A549 (cell line): Measurements from ENCODE around the gene TIPARP.

ENCODE experiments used
- ELK1 ChIP-seq: fragments of 150-350 bp; IDR thresholded peaks from 2 replicates; pipeline ENCODE4 v1.6.1; 2014; ENCODE audit warnings: low read depth, mild to moderate bottlenecking, low read length
- FOSB ChIP-seq: fragments of 250-450 bp; sonication (Bioruptor Pico); IDR thresholded peaks from 2 replicates; pipeline ENCODE4 v1.5.0; 2020; ENCODE audit warnings: mild to moderate bottlenecking, moderate library complexity
- JUN ChIP-seq, 2 experiments: fragments of >200 bp; sonication (Bioruptor Twin); formaldehyde crosslinking; IDR thresholded peaks; 2 replicates in 1 of 2; 3 replicates in 1 of 2; pipeline ENCODE4 v1.6.1; 2016 to 2017
- MAFK ChIP-seq: fragments of 450-650 bp; IDR thresholded peaks from 2 replicates; pipeline ENCODE4 v1.6.1; 2014; ENCODE audit not compliant: partially characterized antibody
- POLR2A ChIP-seq: IDR thresholded peaks from 2 replicates; pipeline ENCODE4 v1.6.1; 2012; ENCODE audit warnings: mild to moderate bottlenecking, low read length
- TP53 ChIP-seq: fragments of 250-450 bp; sonication (Bioruptor Pico); IDR thresholded peaks from 2 replicates; pipeline ENCODE4 v1.5.0; 2021; ENCODE audit warnings: mild to moderate bottlenecking, moderate library complexity
- ZNF302 ChIP-seq: fragments of 250-450 bp; sonication (Bioruptor Pico); IDR thresholded peaks from 2 replicates; pipeline ENCODE4 v1.9.0; 2021; ENCODE audit warnings: inconsistent platforms, mild to moderate bottlenecking, moderate library complexity
- TF ChIP-seq, protein P1 (sequence below): fragments of 200-600 bp; sonication (generic); IDR thresholded peaks from 2 replicates; pipeline ENCODE4 v1.6.1; 2016; ENCODE audit warnings: antibody characterized with exemption, mild to moderate bottlenecking, moderate library complexity
- TF ChIP-seq, protein P2 (sequence below): fragments of >200 bp; sonication (Bioruptor Twin); formaldehyde crosslinking; IDR thresholded peaks from 3 replicates; pipeline ENCODE4 v1.5.1; 2016

GRCh38 chr3:156635973-156636372, 38.4 kb upstream of the TIPARP start:
- TF ChIP-seq FOSB (CRISPR knock-in tag) = no peak
- no peak for TF ChIP-seq MAFK
- no peak for TF ChIP-seq ZNF302 (CRISPR knock-in tag)
- TF ChIP-seq POLR2A = no peak
- TF ChIP-seq, protein P1, sequence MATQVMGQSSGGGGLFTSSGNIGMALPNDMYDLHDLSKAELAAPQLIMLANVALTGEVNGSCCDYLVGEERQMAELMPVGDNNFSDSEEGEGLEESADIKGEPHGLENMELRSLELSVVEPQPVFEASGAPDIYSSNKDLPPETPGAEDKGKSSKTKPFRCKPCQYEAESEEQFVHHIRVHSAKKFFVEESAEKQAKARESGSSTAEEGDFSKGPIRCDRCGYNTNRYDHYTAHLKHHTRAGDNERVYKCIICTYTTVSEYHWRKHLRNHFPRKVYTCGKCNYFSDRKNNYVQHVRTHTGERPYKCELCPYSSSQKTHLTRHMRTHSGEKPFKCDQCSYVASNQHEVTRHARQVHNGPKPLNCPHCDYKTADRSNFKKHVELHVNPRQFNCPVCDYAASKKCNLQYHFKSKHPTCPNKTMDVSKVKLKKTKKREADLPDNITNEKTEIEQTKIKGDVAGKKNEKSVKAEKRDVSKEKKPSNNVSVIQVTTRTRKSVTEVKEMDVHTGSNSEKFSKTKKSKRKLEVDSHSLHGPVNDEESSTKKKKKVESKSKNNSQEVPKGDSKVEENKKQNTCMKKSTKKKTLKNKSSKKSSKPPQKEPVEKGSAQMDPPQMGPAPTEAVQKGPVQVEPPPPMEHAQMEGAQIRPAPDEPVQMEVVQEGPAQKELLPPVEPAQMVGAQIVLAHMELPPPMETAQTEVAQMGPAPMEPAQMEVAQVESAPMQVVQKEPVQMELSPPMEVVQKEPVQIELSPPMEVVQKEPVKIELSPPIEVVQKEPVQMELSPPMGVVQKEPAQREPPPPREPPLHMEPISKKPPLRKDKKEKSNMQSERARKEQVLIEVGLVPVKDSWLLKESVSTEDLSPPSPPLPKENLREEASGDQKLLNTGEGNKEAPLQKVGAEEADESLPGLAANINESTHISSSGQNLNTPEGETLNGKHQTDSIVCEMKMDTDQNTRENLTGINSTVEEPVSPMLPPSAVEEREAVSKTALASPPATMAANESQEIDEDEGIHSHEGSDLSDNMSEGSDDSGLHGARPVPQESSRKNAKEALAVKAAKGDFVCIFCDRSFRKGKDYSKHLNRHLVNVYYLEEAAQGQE = no peak
- no peak for TF ChIP-seq TP53
- no peak for TF ChIP-seq ELK1
- TF ChIP-seq JUN (IDR thresholded peaks at IDR 0.05) = no peak
- TF ChIP-seq, protein P2, sequence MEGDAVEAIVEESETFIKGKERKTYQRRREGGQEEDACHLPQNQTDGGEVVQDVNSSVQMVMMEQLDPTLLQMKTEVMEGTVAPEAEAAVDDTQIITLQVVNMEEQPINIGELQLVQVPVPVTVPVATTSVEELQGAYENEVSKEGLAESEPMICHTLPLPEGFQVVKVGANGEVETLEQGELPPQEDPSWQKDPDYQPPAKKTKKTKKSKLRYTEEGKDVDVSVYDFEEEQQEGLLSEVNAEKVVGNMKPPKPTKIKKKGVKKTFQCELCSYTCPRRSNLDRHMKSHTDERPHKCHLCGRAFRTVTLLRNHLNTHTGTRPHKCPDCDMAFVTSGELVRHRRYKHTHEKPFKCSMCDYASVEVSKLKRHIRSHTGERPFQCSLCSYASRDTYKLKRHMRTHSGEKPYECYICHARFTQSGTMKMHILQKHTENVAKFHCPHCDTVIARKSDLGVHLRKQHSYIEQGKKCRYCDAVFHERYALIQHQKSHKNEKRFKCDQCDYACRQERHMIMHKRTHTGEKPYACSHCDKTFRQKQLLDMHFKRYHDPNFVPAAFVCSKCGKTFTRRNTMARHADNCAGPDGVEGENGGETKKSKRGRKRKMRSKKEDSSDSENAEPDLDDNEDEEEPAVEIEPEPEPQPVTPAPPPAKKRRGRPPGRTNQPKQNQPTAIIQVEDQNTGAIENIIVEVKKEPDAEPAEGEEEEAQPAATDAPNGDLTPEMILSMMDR = no peak
